DOHH2 (cell line): Measurements from ENCODE around the gene DCX.

ENCODE experiments used
- EZH2phosphoT487 ChIP-seq: fragments of 200-600 bp; sonication (generic); IDR thresholded peaks from 2 replicates; pipeline ENCODE4 v1.6.1; 2017; ENCODE audit warnings: borderline replicate concordance, mild to moderate bottlenecking, antibody characterized with exemption, low read length, moderate library complexity, mixed read lengths
- TF ChIP-seq, protein P1 (sequence below): fragments of 200-600 bp; sonication (generic); IDR thresholded peaks from one replicate; pipeline ENCODE4 v1.5.1; 2014; ENCODE audit warnings: antibody characterized with exemption, mild to moderate bottlenecking, low read depth, low read length; ENCODE audit not compliant: poor library complexity, severe bottlenecking

DNA sequence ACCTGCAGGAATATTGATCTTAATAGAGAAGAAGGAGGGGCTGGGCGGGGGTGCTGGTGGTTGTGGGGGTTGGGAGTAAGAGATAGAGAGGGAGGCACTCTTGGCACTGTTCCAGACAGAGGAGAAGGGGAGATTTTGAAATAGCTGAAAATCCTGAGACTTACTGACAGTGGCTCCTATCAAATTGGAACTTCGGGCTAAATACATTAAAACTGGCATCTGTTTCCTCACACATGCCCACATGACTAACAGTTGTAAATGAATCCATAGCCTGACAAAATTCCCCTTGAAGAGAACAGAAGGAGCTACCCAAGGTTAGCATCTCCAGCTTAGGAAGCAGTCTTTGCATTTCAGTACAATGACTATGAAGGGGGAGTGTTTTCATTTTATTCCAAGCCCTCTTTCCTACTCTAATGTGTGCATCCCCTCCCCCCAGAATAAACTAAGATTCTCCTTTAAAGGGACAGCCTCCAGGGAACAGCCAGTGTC lies 1.4 kb downstream of the DCX start:
- TF ChIP-seq, protein P1, sequence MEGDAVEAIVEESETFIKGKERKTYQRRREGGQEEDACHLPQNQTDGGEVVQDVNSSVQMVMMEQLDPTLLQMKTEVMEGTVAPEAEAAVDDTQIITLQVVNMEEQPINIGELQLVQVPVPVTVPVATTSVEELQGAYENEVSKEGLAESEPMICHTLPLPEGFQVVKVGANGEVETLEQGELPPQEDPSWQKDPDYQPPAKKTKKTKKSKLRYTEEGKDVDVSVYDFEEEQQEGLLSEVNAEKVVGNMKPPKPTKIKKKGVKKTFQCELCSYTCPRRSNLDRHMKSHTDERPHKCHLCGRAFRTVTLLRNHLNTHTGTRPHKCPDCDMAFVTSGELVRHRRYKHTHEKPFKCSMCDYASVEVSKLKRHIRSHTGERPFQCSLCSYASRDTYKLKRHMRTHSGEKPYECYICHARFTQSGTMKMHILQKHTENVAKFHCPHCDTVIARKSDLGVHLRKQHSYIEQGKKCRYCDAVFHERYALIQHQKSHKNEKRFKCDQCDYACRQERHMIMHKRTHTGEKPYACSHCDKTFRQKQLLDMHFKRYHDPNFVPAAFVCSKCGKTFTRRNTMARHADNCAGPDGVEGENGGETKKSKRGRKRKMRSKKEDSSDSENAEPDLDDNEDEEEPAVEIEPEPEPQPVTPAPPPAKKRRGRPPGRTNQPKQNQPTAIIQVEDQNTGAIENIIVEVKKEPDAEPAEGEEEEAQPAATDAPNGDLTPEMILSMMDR: no peak
- TF ChIP-seq EZH2phosphoT487: no peak
